Breast epithelium (tissue), 4 donors: ENCODE measurements around the gene NRF1. TPM values are rescaled to one million over a fixed set of nuclear protein-coding genes. Genes with fewer than 3 reads are reported as not detected.

ENCODE experiments used
- DNase-seq, 2 donors: peaks; one replicate each; pipeline ENCODE4 v3.0.0-alpha.2; 2019; ENCODE audit warnings: low spot score in 2 of 2
- H3K27ac ChIP-seq, 2 donors: fragments of 200-600 bp; sonication (generic) in 1 of 2; one replicate each; pipeline ENCODE4 v1.5.1; 2016 to 2019; ENCODE audit warnings: mild to moderate bottlenecking in 1 of 2
- H3K27me3 ChIP-seq, 2 donors: fragments of 200-600 bp; sonication (generic) in 1 of 2; one replicate each; pipeline versions ENCODE4 v1.5.1 to v1.6.0; 2017 to 2019; ENCODE audit warnings: control low read depth in 1 of 2, mild to moderate bottlenecking in 1 of 2
- H3K36me3 ChIP-seq: fragments of 200-600 bp; one replicate; pipeline ENCODE4 v1.5.1; 2019
- H3K4me1 ChIP-seq, 2 donors: fragments of 200-600 bp; sonication (generic); one replicate each; pipeline ENCODE4 v1.5.1; 2016 to 2019; ENCODE audit warnings: control low read depth in 1 of 2
- H3K4me3 ChIP-seq, 3 donors: fragments of 200-600 bp; sonication (generic); 1 replicate in 2 of 3; 2 replicates in 1 of 3; pipeline ENCODE4 v1.5.1; 2016 to 2019; ENCODE audit warnings: mild to moderate bottlenecking in 3 of 3, moderate library complexity in 2 of 3
- H3K9me3 ChIP-seq, 2 donors: fragments of 200-600 bp; sonication (generic) in 1 of 2; one replicate each; pipeline ENCODE4 v1.5.1; 2016 to 2019; ENCODE audit warnings: control low read depth in 1 of 2
- CTCF ChIP-seq, 3 donors: fragments of 450-650 bp; IDR thresholded peaks; one replicate each; pipeline ENCODE4 v1.5.1; 2016 to 2017; ENCODE audit warnings: antibody characterized with exemption in 3 of 3, mild to moderate bottlenecking in 3 of 3, moderate library complexity in 3 of 3
- POLR2A ChIP-seq: fragments of 450-650 bp; IDR thresholded peaks from one replicate; pipeline ENCODE4 v1.6.1; 2016; ENCODE audit warnings: antibody characterized with exemption, mild to moderate bottlenecking, moderate library complexity
- POLR2AphosphoS5 ChIP-seq, 3 donors: sonication (generic); formaldehyde crosslinking; IDR thresholded peaks; one replicate each; pipeline ENCODE4 v1.6.1; 2017; ENCODE audit warnings: antibody characterized with exemption in 3 of 3
- intact Hi-C: fragments of 100-400 bp; cut with DNase I; formaldehyde crosslinking; loops from one replicate; pipeline ENCODE4 v1.15.1; 2023; ENCODE audit warnings: low total_unique reads
- total RNA-seq, 3 donors: library from RNA; depleted of rRNA; stranded (reverse); fragments of >200 nt; gene quantifications; one replicate each; pipeline ENCODE4 v1.1.0, GENCODE V29; 2016

The NRF1 gene
- total RNA-seq, 3 donors from 2014 or later, result 24.5 to 29.2 (median 27.2) TPM

GRCh38 chr7:129698516-129699418 is 87.2 kb downstream of the NRF1 start:
- no peak for DNase-seq
- intact Hi-C loops, result no loop called here
- TF ChIP-seq CTCF (IDR thresholded peaks at IDR 0.05), result no peak
- no peak for TF ChIP-seq POLR2A
- TF ChIP-seq POLR2AphosphoS5 (IDR thresholded peaks at IDR 0.05), result no peak

GRCh38 chr7:129702316-129702715 is 90.8 kb downstream of the NRF1 start:
- intact Hi-C loops, result no loop called here
- no peak for DNase-seq
- Histone ChIP-seq H3K9me3 (no peaks in the 10 kb centered on the region), H3K4me3 (no peak overlapping the region), H3K4me1 (no peaks in the 10 kb centered on the region), H3K27me3 (no peaks in the 10 kb centered on the region), H3K27ac (no peak overlapping the region), H3K36me3 (no peaks in the 10 kb centered on the region)
- TF ChIP-seq POLR2A (no peak), POLR2AphosphoS5 (IDR thresholded peaks at IDR 0.05) (no peak), CTCF (IDR thresholded peaks at IDR 0.05) (no peak)

More at GRCh38 chr7:129698516-129699418, 87.2 kb downstream of the NRF1 start:
- Histone ChIP-seq H3K27me3 (no peaks in the 10 kb centered on the region), H3K4me1 (no peaks in the 10 kb centered on the region), H3K9me3 (no peaks in the 10 kb centered on the region), H3K4me3 (no peak overlapping the region), H3K27ac (no peak overlapping the region), H3K36me3 (no peaks in the 10 kb centered on the region)

- no peaks in the 10 kb centered on the region for H3K9me3 ChIP-seq
- no peak overlapping the region for H3K27ac ChIP-seq
- no peaks in the 10 kb centered on the region for H3K27me3 ChIP-seq
- intact Hi-C loops, result no loop called here
- TF ChIP-seq POLR2A (no peak), CTCF (IDR thresholded peaks at IDR 0.05) (no peak), POLR2AphosphoS5 (IDR thresholded peaks at IDR 0.05) (no peak)
- H3K4me1 ChIP-seq, result no peaks in the 10 kb centered on the region
- DNase-seq, result no peak
- H3K36me3 ChIP-seq, result no peaks in the 10 kb centered on the region
- H3K4me3 ChIP-seq, result no peak overlapping the region
These were observed 91.3 kb downstream of the NRF1 start for GRCh38 chr7:129702761-129703338.

- Histone ChIP-seq H3K4me3 (no peak overlapping the region), H3K27me3 (no peaks in the 10 kb centered on the region), H3K9me3 (no peaks in the 10 kb centered on the region), H3K36me3 (no peaks in the 10 kb centered on the region), H3K4me1 (no peaks in the 10 kb centered on the region), H3K27ac (no peak overlapping the region)
- DNase-seq, result no peak
- TF ChIP-seq POLR2A (no peak), CTCF (IDR thresholded peaks at IDR 0.05) (no peak), POLR2AphosphoS5 (IDR thresholded peaks at IDR 0.05) (no peak)
- intact Hi-C loops, result no loop called here
These were observed 92.2 kb downstream of the NRF1 start for GRCh38 chr7:129703751-129704150.

- H3K4me3 ChIP-seq, result no peak overlapping the region
These were observed 96.5 kb downstream of the NRF1 start for GRCh38 chr7:129707910-129708499.

More at GRCh38 chr7:129707910-129708499, 96.5 kb downstream of the NRF1 start:
- no peak overlapping the region for H3K27ac ChIP-seq
- no peak for TF ChIP-seq CTCF (IDR thresholded peaks at IDR 0.05)
- TF ChIP-seq POLR2A, result no peak
- TF ChIP-seq POLR2AphosphoS5 (IDR thresholded peaks at IDR 0.05), result no peak
- no peaks in the 10 kb centered on the region for H3K36me3 ChIP-seq
- no peaks in the 10 kb centered on the region for H3K27me3 ChIP-seq
- no peaks in the 10 kb centered on the region for H3K4me1 ChIP-seq
- no peak for DNase-seq
- no peaks in the 10 kb centered on the region for H3K9me3 ChIP-seq
- intact Hi-C loops, result no loop called here
